Esophagus muscularis mucosa (tissue), 4 donors: Measurements from ENCODE around the gene LIN28B.

ENCODE experiments used
- CTCF ChIP-seq, 3 experiments: fragments of 200-600 bp in 2 of 3; fragments of 450-650 bp in 1 of 3; sonication (generic) in 2 of 3; IDR thresholded peaks; one replicate each; pipeline ENCODE4 v1.5.1; 2017 to 2019; ENCODE audit warnings: antibody characterized with exemption in 3 of 3, mild to moderate bottlenecking in 2 of 3, moderate library complexity in 1 of 3
- EP300 ChIP-seq: sonication (generic); formaldehyde crosslinking; IDR thresholded peaks from one replicate; pipeline ENCODE4 v1.6.1; 2017; ENCODE audit warnings: antibody characterized with exemption
- POLR2A ChIP-seq: fragments of 450-650 bp; IDR thresholded peaks from one replicate; pipeline ENCODE4 v1.6.1; 2017; ENCODE audit warnings: antibody characterized with exemption, moderate library complexity, mild to moderate bottlenecking, low read depth
- POLR2AphosphoS5 ChIP-seq, 2 donors: sonication (generic); formaldehyde crosslinking; IDR thresholded peaks; one replicate each; pipeline ENCODE4 v1.6.1; 2017; ENCODE audit warnings: antibody characterized with exemption in 2 of 2

DNA sequence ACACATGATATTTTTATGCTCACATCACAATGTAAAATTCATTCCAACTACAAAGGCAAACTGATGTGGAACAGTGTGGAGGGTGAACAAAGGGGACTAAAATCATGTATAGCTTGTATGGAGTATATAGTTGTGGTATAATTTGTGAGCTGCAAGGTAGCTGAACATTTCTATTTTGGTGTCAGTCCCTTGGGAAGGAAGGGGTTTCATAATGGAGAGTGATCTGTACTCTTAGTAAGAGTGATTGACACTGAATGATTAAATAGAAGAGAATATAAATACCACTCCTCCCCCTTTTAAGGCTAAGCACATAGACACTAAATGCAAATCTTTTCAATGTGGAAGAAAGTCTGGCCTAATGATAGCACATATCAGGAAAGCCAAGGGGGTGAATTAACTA, 118.3 kb downstream of the LIN28B start:
- TF ChIP-seq POLR2AphosphoS5 (IDR thresholded peaks at IDR 0.05) (no peak), CTCF (IDR thresholded peaks at IDR 0.05) (no peak), POLR2A (no peak), EP300 (no peak)
